Fibroblast of lung (primary cell): ENCODE data around the gene CDH26. TPM values are rescaled to one million over a fixed set of nuclear protein-coding genes. Genes with fewer than 3 reads are reported as not detected.

ENCODE experiments used
- DNase-seq, 2 donors: peaks; one replicate each; pipeline versions ENCODE4 v3.0.0 to v3.0.0-alpha.2; 2010; ENCODE audit warnings: low read depth in 2 of 2
- H2AFZ ChIP-seq: 2 replicates; pipeline ENCODE4 v1.5.1; 2012; ENCODE audit warnings: low read length, control low read depth, inconsistent platforms
- H3K27ac ChIP-seq: 2 replicates; pipeline ENCODE4 v1.5.1; 2011; ENCODE audit warnings: low read length, control low read depth; ENCODE audit not compliant: insufficient read depth
- H3K27me3 ChIP-seq: 2 replicates; pipeline ENCODE4 v1.5.1; 2011; ENCODE audit warnings: mild to moderate bottlenecking, low read length; ENCODE audit not compliant: control insufficient read depth, insufficient read depth
- H3K36me3 ChIP-seq: 2 replicates; pipeline ENCODE4 v1.5.1; 2011; ENCODE audit warnings: low read length; ENCODE audit not compliant: control insufficient read depth, insufficient read depth
- H3K4me1 ChIP-seq: 2 replicates; pipeline ENCODE4 v1.5.1; 2011; ENCODE audit warnings: low read length; ENCODE audit not compliant: control insufficient read depth, insufficient read depth; ENCODE audit errors: extremely low read depth
- H3K4me2 ChIP-seq: 2 replicates; pipeline ENCODE4 v1.5.1; 2011; ENCODE audit warnings: low read length, control low read depth; ENCODE audit not compliant: insufficient read depth; ENCODE audit errors: extremely low read depth
- H3K4me3 ChIP-seq, 4 experiments: fragments of 200-600 bp in 1 of 4; sonication (generic) in 1 of 4; replicated peaks in 1 of 4; 2 replicates each; pipeline ENCODE4 v1.5.1; 2011 to 2016; ENCODE audit warnings: low read length in 4 of 4, low read depth in 3 of 4, mild to moderate bottlenecking in 3 of 4, control low read depth in 2 of 4, inconsistent platforms in 1 of 4, mixed read lengths in 1 of 4; ENCODE audit not compliant: insufficient read depth in 1 of 4; ENCODE audit errors: control extremely low read depth in 1 of 4
- H3K79me2 ChIP-seq: 2 replicates; pipeline ENCODE4 v1.5.1; 2012; ENCODE audit warnings: mild to moderate bottlenecking, low read length, inconsistent platforms; ENCODE audit not compliant: control insufficient read depth, insufficient read depth
- H3K9ac ChIP-seq: 2 replicates; pipeline ENCODE4 v1.5.1; 2011; ENCODE audit warnings: mild to moderate bottlenecking, low read length, control low read depth; ENCODE audit not compliant: insufficient read depth
- H3K9me3 ChIP-seq: 2 replicates; pipeline ENCODE4 v1.5.1; 2012; ENCODE audit warnings: low read depth, low read length; ENCODE audit not compliant: control insufficient read depth, insufficient read depth
- H4K20me1 ChIP-seq: 2 replicates; pipeline ENCODE4 v1.5.1; 2011; ENCODE audit warnings: low read length; ENCODE audit not compliant: control insufficient read depth, insufficient read depth; ENCODE audit errors: extremely low read depth
- CTCF ChIP-seq, 2 donors: IDR thresholded peaks in 1 of 2; conservative IDR thresholded peaks in 1 of 2; 1 replicate in 1 of 2; 2 replicates in 1 of 2; pipeline ENCODE4 v1.5.1; 2011 to 2012; ENCODE audit warnings: low read length in 2 of 2, control low read depth in 1 of 2, inconsistent platforms in 1 of 2, low read depth in 1 of 2, mild to moderate bottlenecking in 1 of 2
- EZH2 ChIP-seq: IDR thresholded peaks from 2 replicates; pipeline ENCODE4 v1.5.1; 2012; ENCODE audit warnings: low read length, control low read depth, mild to moderate bottlenecking; ENCODE audit errors: missing control alignments
- polyA plus RNA-seq, 2 donors: library from polyadenylated mRNA; depleted of rRNA in 1 of 2; stranded (reverse) in 1 of 2; unstranded in 1 of 2; fragments of >200 nt; gene quantifications; 2 replicates each; pipeline ENCODE4 v1.2.1, GENCODE V29; 2011 to 2012; ENCODE audit warnings: missing spikeins in 1 of 2
- total RNA-seq: library from RNA; depleted of rRNA; stranded (reverse); fragments of >200 nt; gene quantifications from 2 replicates; pipeline ENCODE4 v1.2.1, GENCODE V29; 2014

The CDH26 gene
- total and polyA plus RNA-seq, 2 donors (not counting 1 experiment from before 2014, with no cell fraction given): 0.12 to 0.50 TPM

DNA sequence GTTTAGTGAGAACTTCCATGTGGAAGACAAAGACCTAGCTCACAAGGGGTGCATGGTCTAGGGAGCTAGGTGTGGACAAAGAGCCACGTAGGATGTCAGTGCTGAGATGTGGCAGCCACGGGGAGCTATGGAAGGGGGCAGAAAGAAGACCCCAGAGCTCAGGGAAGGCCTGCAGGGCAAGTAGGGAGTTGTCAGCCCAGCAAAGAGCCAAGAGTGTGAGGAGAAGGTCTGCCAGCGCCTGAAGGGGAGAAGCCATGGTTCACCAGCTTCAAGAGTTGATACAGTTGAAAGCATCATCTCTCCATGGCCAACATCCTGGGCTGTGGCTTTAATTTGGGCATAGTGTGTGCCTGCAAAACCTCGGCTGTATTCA is 95.6 kb downstream of the CDH26 start:
- Histone ChIP-seq H3K27ac (no peak overlapping the region), H3K4me2 (no peak overlapping the region), H3K9ac (no peak overlapping the region), H3K36me3 (no peaks in the 10 kb centered on the region), H3K27me3 (peaks cover 7% of the 10 kb centered on the region), H3K9me3 (no peaks in the 10 kb centered on the region), H4K20me1 (no peaks in the 10 kb centered on the region), H3K4me1 (no peaks in the 10 kb centered on the region), H2AFZ (no peak overlapping the region), H3K4me3 (no peak overlapping the region), H3K79me2 (no peaks in the 10 kb centered on the region)
- DNase-seq: no peak
- TF ChIP-seq EZH2 (no peak), CTCF (conservative IDR thresholded peaks at IDR 0.05 in 1 of 2, IDR thresholded peaks at IDR 0.05 in 1 of 2; ENCODE audit: low read depth in 1 of 2, low read length in 2 of 2) (no peak)

DNA sequence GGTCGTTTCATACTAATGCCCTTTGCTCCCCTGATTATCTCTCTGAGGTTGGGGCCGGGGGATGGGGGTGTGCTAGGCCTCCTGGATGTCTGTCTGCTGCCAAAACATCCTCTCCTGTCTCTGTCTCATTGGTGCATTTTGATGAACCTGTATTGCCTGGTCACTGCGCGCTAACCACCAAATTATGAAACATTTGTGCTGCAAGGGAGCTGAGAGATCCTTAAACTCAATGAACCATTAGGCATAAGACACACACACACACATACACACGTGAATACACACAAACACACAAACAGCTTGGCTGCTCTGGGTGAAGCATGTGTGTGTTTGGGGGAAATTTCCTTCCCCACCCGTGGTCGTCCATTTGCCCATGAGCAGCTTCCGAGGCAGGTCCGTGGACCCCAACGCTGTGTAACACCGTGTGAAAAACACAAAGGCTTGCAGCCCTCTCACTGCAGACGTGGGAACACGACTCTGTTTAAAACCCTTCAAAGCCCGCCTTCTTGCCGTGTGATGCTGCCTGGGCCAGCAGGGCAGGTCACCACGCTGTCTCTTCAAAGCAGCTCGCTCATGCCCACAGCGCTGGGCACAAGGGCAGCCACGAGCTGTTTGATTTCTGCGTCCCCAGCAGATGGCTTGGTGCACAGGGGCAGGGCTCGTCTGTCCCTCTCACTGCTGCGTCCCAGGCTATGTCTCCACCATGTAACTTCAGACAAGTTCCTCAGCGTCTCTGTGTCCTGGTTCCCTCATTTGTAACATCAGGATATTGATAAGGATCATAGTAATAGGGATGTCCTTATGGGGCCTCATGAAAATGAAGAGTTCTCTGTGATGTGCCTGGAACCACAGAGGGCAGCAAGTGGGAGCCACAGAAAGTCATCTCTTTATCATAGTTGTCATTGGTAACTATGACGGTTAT is 96.8 kb downstream of the CDH26 start:
- Histone ChIP-seq H3K79me2 (no peaks in the 10 kb centered on the region), H3K9me3 (no peaks in the 10 kb centered on the region), H3K27ac (no peak overlapping the region), H3K4me2 (no peak overlapping the region), H3K9ac (no peak overlapping the region), H3K27me3 (peaks cover 7% of the 10 kb centered on the region), H2AFZ (no peak overlapping the region), H3K4me1 (no peaks in the 10 kb centered on the region), H4K20me1 (no peaks in the 10 kb centered on the region), H3K36me3 (no peaks in the 10 kb centered on the region), H3K4me3 (no peak overlapping the region)
- no peak for TF ChIP-seq CTCF (conservative IDR thresholded peaks at IDR 0.05 in 1 of 2, IDR thresholded peaks at IDR 0.05 in 1 of 2; ENCODE audit: low read depth in 1 of 2, low read length in 2 of 2)
- no peak for TF ChIP-seq EZH2
- DNase-seq: no peak

DNA sequence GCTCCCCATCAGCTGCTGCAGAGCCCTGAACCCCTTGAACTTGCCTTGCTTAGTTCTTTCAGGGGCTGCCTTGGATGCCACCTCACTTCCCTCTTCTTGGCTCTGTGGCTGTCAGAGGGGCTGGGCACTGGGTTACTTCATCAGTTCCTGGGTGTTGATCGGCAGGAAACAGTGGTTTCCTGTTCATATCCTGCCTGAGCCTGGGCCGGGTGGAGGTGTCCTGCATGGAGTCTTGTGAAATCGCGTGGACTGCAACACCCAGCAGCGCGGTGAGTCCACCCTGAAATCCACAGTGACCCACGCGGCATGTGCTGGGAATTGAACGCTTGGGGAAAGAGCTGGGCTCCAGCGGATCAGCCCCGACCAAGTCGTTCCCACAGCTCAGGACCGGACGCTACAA is 97.5 kb downstream of the CDH26 start:
- Histone ChIP-seq H3K27me3 (peaks cover 7% of the 10 kb centered on the region), H3K27ac (no peak overlapping the region), H3K79me2 (no peaks in the 10 kb centered on the region), H3K4me1 (no peaks in the 10 kb centered on the region), H3K36me3 (no peaks in the 10 kb centered on the region), H3K4me2 (no peak overlapping the region), H4K20me1 (no peaks in the 10 kb centered on the region), H3K4me3 (no peak overlapping the region), H3K9me3 (no peaks in the 10 kb centered on the region), H2AFZ (no peak overlapping the region), H3K9ac (no peak overlapping the region)
- DNase-seq: no peak
- TF ChIP-seq CTCF (conservative IDR thresholded peaks at IDR 0.05 in 1 of 2, IDR thresholded peaks at IDR 0.05 in 1 of 2; ENCODE audit: low read depth in 1 of 2, low read length in 2 of 2) (no peak), EZH2 (no peak)
